Retinal pigment epithelial cell (primary cell): ENCODE results near the gene BLOC1S5.
"Not testable (repeated sequence)": the region's sequence is repeated elsewhere in the genome, so short reads cannot be mapped to it uniquely, and the experiment has no call there.

ENCODE experiments used
- DNase-seq: peaks from one replicate; pipeline ENCODE4 v3.0.0-alpha.2; 2010; ENCODE audit warnings: low read depth
- H3K4me3 ChIP-seq: 2 replicates; pipeline ENCODE4 v1.5.1; 2011; ENCODE audit warnings: mild to moderate bottlenecking, low read length, control low read depth, moderate library complexity
- TF ChIP-seq, protein P1 (sequence below): conservative IDR thresholded peaks from 2 replicates; pipeline ENCODE4 v1.5.1; 2011; ENCODE audit warnings: low read depth, low read length, control low read depth, inconsistent platforms

The BLOC1S5 gene

DNA sequence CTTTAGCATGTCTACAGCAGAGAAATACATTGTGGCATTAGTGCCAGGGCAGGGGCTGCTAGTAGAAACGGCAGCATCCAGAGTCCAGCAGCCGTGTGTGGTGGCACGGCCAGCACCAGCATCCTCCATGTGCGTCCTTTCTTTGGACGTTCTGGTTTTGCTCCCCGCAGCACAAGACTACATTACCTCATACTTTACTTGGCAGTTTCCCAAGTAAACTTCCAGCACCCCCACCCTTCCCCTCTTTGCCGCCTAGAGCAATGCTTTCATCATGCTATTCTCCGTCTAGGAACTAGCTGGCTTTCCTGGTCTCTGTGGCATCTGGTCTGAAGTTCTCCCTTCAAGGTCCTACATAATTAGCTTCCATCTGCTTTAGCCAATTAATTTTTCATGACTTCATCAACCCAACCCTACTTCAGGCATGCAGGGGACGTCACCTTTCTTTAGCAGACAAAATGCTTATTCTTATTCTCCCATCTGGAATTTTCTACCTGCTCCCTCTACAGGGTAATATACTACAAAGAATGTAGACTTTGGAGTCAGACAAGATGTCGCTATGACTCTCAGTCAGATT is 67.6 kb downstream of the BLOC1S5 start:
- TF ChIP-seq, protein P1, sequence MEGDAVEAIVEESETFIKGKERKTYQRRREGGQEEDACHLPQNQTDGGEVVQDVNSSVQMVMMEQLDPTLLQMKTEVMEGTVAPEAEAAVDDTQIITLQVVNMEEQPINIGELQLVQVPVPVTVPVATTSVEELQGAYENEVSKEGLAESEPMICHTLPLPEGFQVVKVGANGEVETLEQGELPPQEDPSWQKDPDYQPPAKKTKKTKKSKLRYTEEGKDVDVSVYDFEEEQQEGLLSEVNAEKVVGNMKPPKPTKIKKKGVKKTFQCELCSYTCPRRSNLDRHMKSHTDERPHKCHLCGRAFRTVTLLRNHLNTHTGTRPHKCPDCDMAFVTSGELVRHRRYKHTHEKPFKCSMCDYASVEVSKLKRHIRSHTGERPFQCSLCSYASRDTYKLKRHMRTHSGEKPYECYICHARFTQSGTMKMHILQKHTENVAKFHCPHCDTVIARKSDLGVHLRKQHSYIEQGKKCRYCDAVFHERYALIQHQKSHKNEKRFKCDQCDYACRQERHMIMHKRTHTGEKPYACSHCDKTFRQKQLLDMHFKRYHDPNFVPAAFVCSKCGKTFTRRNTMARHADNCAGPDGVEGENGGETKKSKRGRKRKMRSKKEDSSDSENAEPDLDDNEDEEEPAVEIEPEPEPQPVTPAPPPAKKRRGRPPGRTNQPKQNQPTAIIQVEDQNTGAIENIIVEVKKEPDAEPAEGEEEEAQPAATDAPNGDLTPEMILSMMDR = no peak
- H3K4me3 ChIP-seq = no peak overlapping the region
- DNase-seq = peak; percentile 67

DNA sequence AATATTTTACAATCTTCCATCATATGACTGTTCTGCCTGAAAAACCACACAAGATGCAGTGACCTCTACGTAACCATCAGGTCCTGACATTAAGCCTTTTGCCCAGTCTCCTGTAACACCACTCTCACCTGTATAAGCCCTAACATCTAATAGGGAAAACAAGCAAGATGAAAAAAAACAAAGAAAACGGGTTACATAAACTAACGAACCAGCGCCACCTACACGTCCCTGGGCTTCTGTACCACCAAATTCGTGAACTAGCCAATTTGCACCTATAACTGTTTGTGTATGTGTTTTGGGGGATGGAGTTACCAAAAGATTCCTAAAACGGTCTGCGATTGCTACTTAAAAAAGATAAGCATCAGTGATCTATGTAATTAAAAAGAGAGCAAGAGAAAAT is 70.2 kb downstream of the BLOC1S5 start:
- H3K4me3 ChIP-seq = no peak overlapping the region
- no peak for DNase-seq
- TF ChIP-seq, protein P1 = no peak

DNA sequence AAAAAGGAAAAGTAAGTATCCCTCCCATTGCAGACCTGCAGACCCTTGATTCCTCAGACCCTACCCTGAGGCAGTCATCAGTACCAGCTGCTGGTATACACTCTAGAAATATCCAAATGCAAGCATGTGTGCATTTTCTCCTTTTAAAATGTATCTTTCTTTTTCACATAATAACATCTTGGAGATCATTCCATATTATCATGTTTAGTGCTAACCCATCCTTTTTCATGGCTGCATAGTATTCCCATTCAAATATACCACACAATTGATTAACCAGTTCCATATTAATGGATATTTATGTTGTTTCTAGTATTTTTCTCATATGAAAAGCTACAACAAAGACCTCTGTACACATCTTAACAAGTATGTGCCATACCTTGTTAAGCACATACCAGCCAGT is 70.8 kb downstream of the BLOC1S5 start:
- TF ChIP-seq, protein P1 = no peak
- no peak for DNase-seq
- no peak overlapping the region for H3K4me3 ChIP-seq

DNA sequence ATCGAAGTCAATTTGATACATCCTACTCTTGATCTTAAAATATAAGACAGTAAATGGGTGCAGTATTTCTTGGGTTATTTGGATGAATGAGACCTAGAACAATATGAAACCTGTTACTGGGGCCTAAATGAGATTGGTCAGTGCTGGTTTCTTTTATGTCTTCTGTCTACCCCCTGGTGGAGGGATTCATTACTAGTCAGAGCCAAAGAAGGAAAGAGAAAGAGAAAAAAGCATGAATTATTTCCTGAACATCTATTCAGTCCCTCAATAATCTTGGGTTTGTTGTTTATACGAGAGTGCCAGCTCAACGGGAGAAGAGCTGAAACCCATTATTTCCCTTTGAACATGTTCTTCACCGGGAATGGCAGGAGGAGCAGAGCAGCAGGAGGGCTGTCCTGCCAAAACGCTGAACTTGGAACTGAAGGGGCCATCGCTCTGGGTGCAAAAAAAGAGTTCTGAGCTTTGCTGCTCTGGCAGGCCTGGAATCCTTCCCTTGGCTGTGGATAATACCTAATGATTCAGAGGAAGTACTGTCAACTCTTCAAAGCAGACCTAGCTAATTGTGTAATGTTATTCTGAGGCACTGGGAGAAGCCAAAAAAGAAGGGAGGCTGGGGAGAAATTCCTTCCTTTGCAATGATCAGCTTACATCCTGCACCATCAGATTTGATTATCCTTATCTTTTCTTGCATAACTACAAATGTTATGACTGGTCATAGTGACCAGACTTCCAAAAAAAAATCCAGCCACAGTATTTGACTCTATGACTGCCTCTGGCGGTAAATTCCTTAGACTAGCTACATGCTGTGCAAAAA is 72.0 kb downstream of the BLOC1S5 start:
- DNase-seq = peak; percentile 64
- TF ChIP-seq, protein P1 = peak; percentile 62
- H3K4me3 ChIP-seq = no peak overlapping the region

DNA sequence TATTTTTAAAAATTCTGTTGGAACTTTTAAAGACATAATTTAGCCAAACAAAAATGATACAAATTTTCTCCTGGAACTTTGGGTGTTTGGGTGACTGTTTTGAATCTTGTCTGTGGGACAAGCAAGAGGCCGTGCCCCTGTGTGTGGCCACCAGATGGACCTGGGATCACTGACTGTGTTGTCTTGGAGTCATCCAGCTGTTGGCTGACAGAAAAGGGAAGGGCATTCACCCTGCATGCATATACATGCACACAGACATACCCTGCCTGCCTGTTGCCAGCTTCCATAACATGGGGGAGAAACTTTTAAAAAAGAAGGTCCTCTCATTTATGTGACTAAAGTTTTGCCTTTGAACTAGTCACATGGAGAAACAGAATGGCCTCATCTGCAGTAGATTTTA is 72.7 kb downstream of the BLOC1S5 start:
- TF ChIP-seq, protein P1 = no peak
- no peak overlapping the region for H3K4me3 ChIP-seq
- no peak for DNase-seq

DNA sequence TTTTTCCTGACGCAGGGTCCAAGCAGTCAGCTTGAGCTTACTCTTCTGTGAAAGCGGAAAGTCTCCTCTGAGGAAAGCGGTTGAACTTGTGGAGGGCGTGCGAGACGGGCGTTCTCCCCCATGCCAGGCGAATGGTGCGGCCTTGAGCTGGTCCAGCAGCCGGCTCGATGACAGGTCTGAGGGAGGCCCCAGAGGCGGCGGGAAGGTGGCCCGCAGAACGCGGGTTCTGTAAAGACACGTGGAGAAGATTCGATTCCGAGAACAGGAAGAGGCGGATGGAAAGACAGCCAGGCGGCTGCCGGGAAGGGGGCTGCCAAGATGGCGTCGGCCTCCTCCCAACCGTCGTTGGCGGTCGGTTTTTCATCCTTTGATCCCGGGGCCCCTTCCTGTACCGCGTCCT is 78.0 kb downstream of the BLOC1S5 start:
- no peak overlapping the region for H3K4me3 ChIP-seq
- no peak for DNase-seq
- TF ChIP-seq, protein P1 = no peak

DNA sequence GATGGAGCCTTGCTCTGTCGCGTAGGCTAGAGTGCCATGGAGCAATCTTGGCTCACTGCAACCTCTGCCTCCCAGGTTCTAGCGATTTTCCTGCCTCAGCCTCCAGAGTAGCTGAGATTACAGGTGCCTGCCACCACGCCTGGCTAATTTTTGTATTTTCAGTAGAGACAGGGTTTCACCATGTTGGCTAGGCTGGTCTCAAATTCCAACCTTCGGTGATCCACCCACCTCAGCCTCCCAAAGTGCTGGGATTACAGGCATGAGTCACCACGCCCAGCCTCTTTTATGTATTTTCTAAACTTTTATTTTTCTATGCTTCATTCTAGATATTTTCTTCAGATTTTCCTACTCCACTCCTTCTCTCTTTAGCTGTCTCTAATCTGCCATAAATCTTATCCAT is 80.2 kb downstream of the BLOC1S5 start:
- DNase-seq, H3K4me3 ChIP-seq: not testable (repeated sequence)
